ENCODE data around the gene KCNJ10.

DNA sequence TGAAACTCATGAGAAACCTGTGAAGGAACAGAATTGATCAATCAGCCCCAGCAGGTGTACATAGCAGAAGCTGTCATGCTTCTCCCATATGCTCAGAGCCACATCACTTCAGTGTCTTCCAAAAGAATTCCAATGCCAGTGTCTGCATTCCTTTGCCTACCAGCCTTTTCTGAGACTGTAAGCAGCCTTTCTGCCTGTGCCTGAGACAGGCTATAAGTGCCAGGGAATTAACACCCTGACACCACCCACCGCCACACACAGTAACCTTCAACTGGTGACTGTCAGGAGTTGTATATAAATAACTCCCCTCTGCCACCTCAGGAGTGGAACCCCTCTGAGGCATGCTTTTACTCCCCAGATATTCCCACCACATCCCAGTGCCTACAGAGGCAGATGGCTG, 77.8 kb downstream of the KCNJ10 start:
- TF ChIP-seq, protein P1, sequence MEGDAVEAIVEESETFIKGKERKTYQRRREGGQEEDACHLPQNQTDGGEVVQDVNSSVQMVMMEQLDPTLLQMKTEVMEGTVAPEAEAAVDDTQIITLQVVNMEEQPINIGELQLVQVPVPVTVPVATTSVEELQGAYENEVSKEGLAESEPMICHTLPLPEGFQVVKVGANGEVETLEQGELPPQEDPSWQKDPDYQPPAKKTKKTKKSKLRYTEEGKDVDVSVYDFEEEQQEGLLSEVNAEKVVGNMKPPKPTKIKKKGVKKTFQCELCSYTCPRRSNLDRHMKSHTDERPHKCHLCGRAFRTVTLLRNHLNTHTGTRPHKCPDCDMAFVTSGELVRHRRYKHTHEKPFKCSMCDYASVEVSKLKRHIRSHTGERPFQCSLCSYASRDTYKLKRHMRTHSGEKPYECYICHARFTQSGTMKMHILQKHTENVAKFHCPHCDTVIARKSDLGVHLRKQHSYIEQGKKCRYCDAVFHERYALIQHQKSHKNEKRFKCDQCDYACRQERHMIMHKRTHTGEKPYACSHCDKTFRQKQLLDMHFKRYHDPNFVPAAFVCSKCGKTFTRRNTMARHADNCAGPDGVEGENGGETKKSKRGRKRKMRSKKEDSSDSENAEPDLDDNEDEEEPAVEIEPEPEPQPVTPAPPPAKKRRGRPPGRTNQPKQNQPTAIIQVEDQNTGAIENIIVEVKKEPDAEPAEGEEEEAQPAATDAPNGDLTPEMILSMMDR (IDR thresholded peaks at IDR 0.05), result no peak
- TF ChIP-seq POLR2A (IDR thresholded peaks at IDR 0.05), result no peak

All from right lobe of liver (tissue), 4 donors.